NCI-H2029 (cell line): Measurements from ENCODE around the gene H2BW2.
"Not testable (repeated sequence)": the region's sequence is repeated elsewhere in the genome, so short reads cannot be mapped to it uniquely, and the experiment has no call there.

ENCODE experiments used
- DNase-seq: peaks from one replicate; lab custom pipeline; 2025; lab: John Stamatoyannopoulos, UW

Gene H2BW2

GRCh38 chrX:104039689-104040505, at the start of gene H2BW2:
H2BW2 (plus strand) TSS chrX:104039956; CDS start chrX:104039995, 39 bp downstream.
- no peak for DNase-seq

- DNase-seq, result no peak
These were observed 40.5 kb upstream of the H2BW2 start for GRCh38 chrX:103999234-103999633.

- no peak for DNase-seq
These were observed 30.9 kb upstream of the H2BW2 start for GRCh38 chrX:104008831-104009230.

GRCh38 chrX:104013158-104013557, 26.6 kb upstream of the H2BW2 start:
- DNase-seq, result no peak

- no peak for DNase-seq
These were observed 26.1 kb upstream of the H2BW2 start, which contains the start of gene H2BW1 for GRCh38 chrX:104013606-104014005. H2BW1 (minus strand) TSS chrX:104013708; CDS start chrX:104013576, 132 bp downstream.

- not testable (repeated sequence) for DNase-seq
These were observed 24.2 kb upstream of the H2BW2 start for GRCh38 chrX:104015576-104015975.

GRCh38 chrX:104018126-104018525, 21.6 kb upstream of the H2BW2 start:
- DNase-seq, result no peak

- no peak for DNase-seq
These were observed 1.2 kb downstream of the H2BW2 start for GRCh38 chrX:104041003-104041402.

GRCh38 chrX:104045642-104046041, 5.9 kb downstream of the H2BW2 start:
- DNase-seq, result no peak

GRCh38 chrX:104047171-104047570, 7.4 kb downstream of the H2BW2 start:
- DNase-seq, result no peak

GRCh38 chrX:104054956-104055355, 15.2 kb downstream of the H2BW2 start:
- DNase-seq, result not testable (repeated sequence)

GRCh38 chrX:104062636-104063035, 22.9 kb downstream of the H2BW2 start:
- not testable (repeated sequence) for DNase-seq

GRCh38 chrX:104075778-104076445, 36.2 kb downstream of the H2BW2 start, which contains the start of gene TMSB15C:
TMSB15C (minus strand) TSS chrX:104076236.
- not testable (repeated sequence) for DNase-seq

- not testable (repeated sequence) for DNase-seq
These were observed 38.1 kb downstream of the H2BW2 start for GRCh38 chrX:104077854-104078253.

GRCh38 chrX:104084063-104084462, 44.3 kb downstream of the H2BW2 start:
- DNase-seq, result no peak

GRCh38 chrX:104084534-104085277, 45.0 kb downstream of the H2BW2 start:
- no peak for DNase-seq

- DNase-seq, result no peak
These were observed 45.7 kb downstream of the H2BW2 start for GRCh38 chrX:104085477-104085876.

- no peak for DNase-seq
These were observed 46.2 kb downstream of the H2BW2 start for GRCh38 chrX:104085919-104086318.
